Esophagus squamous epithelium (tissue), 4 donors: Measurements from ENCODE around the gene CDC14A.

Source experiments
- POLR2A ChIP-seq, 4 donors: fragments of 450-650 bp; IDR thresholded peaks; one replicate each; pipeline ENCODE4 v1.6.1; 2017; ENCODE audit warnings: antibody characterized with exemption in 4 of 4, mild to moderate bottlenecking in 4 of 4, moderate library complexity in 3 of 4
- TF ChIP-seq, protein P1 (sequence below), 6 experiments: fragments of 450-650 bp in 4 of 6; fragments of 200-600 bp in 2 of 6; sonication (generic) in 2 of 6; IDR thresholded peaks; one replicate each; pipeline ENCODE4 v1.5.1; 2016 to 2019; ENCODE audit warnings: antibody characterized with exemption in 6 of 6, mild to moderate bottlenecking in 4 of 6, moderate library complexity in 4 of 6

DNA sequence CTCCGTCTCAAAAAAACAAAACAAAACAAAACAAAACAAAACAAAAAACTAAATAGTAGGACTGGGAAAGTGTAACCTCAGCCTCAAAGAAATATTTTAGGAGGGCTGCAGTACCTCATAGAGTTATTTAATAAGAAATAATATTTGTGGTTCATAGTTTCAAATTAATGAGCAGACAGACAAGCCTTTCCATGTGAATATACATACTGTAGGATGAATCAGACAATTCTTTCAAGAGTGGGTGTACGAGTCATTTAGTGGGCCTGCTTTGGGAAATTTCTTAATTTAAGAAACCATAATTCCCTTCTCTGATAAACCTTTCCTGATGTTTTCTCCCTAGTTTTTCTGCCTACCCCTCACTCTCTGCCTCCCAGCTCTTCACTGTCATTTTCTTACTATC lies 52.5 kb downstream of the CDC14A start:
- TF ChIP-seq, protein P1, sequence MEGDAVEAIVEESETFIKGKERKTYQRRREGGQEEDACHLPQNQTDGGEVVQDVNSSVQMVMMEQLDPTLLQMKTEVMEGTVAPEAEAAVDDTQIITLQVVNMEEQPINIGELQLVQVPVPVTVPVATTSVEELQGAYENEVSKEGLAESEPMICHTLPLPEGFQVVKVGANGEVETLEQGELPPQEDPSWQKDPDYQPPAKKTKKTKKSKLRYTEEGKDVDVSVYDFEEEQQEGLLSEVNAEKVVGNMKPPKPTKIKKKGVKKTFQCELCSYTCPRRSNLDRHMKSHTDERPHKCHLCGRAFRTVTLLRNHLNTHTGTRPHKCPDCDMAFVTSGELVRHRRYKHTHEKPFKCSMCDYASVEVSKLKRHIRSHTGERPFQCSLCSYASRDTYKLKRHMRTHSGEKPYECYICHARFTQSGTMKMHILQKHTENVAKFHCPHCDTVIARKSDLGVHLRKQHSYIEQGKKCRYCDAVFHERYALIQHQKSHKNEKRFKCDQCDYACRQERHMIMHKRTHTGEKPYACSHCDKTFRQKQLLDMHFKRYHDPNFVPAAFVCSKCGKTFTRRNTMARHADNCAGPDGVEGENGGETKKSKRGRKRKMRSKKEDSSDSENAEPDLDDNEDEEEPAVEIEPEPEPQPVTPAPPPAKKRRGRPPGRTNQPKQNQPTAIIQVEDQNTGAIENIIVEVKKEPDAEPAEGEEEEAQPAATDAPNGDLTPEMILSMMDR (IDR thresholded peaks at IDR 0.05): no peak
- no peak for TF ChIP-seq POLR2A (IDR thresholded peaks at IDR 0.05)
